K562 (cell line): ENCODE data around the gene FRMPD4. TPM values are rescaled to one million over a fixed set of nuclear protein-coding genes. Genes with fewer than 3 reads are reported as not detected.

Experiments used
- ATAC-seq: fragments of 200-7000 bp; cut with Tn5 transposase; 3 replicates; pipeline ENCODE4 v1.9.1; 2020; ENCODE audit warnings: moderate library complexity
- BruUV-seq: library from RNA; stranded (reverse); fragments of 400-500 nt; replicated peaks from 2 replicates; lab custom pipeline; 2021; lab: Mats Ljungman, UMichigan
- CTCF ChIA-PET: fragments of 300-600 bp; formaldehyde crosslinking; extraction: SDS; loops from one replicate; lab custom pipeline; 2021; ENCODE audit warnings: low intra/inter-chr PET ratio; lab: Yijun Ruan, JAX
- POLR2A ChIA-PET: fragments of 300-600, 350-650 bp; sonication (Branson Sonifier 250); formaldehyde crosslinking; extraction: SDS; loops from one replicate; lab custom pipeline; 2021; ENCODE audit warnings: antibody characterized with exemption, inconsistent platforms; lab: Yijun Ruan, JAX
- DNase-seq, 4 experiments: peaks; one replicate each; pipeline versions ENCODE4 v3.0.0 to v3.0.0-alpha.2; 2011 to 2018; ENCODE audit warnings: low spot score in 3 of 4, mixed read lengths in 3 of 4; ENCODE audit errors: extremely low read depth in 1 of 4
- FAIRE-seq: peaks from 2 replicates; lab custom pipeline; 2011; peaks lifted over from hg19 to GRCh38; lab: Jason Lieb, UNC
- H2AFZ ChIP-seq: 2 replicates; pipeline ENCODE4 v1.6.0; 2011; ENCODE audit warnings: low read depth, low read length, control low read depth, inconsistent platforms
- H3K27ac ChIP-seq: fragments of 200-600 bp; 3 replicates; pipeline ENCODE4 v1.8.0; 2011; ENCODE audit warnings: low read depth, mild to moderate bottlenecking, control low read depth, inconsistent platforms, low read length, moderate library complexity, mixed read lengths; ENCODE audit errors: extremely low read depth
- H3K27me3 ChIP-seq, 2 experiments: fragments of 300-600 bp in 1 of 2; 2 replicates in 1 of 2; 3 replicates in 1 of 2; pipeline versions ENCODE4 v1.6.0 to v1.8.0; 2011; ENCODE audit warnings: inconsistent platforms in 2 of 2, low read length in 2 of 2, mild to moderate bottlenecking in 1 of 2, mixed read lengths in 1 of 2, moderate library complexity in 1 of 2; ENCODE audit not compliant: control insufficient read depth in 2 of 2, insufficient read depth in 2 of 2
- H3K36me3 ChIP-seq: fragments of 300-600 bp; 3 replicates; pipeline ENCODE4 v1.8.0; 2011; ENCODE audit warnings: mild to moderate bottlenecking, low read length, inconsistent platforms; ENCODE audit not compliant: control insufficient read depth, insufficient read depth
- H3K4me1 ChIP-seq, 2 experiments: fragments of 200-600 bp in 1 of 2; replicated peaks in 1 of 2; 2 replicates in 1 of 2; 3 replicates in 1 of 2; pipeline versions ENCODE4 v1.5.1 to v1.8.0; 2011; ENCODE audit warnings: inconsistent platforms in 2 of 2, low read length in 2 of 2, mild to moderate bottlenecking in 1 of 2, mixed read lengths in 1 of 2, moderate library complexity in 1 of 2; ENCODE audit not compliant: control insufficient read depth in 2 of 2, insufficient read depth in 2 of 2
- H3K4me2 ChIP-seq: 2 replicates; pipeline ENCODE4 v1.6.1; 2011; ENCODE audit warnings: low read length, control low read depth, inconsistent platforms, mixed read lengths; ENCODE audit not compliant: insufficient read depth
- H3K4me3 ChIP-seq: fragments of 200-600 bp; sonication (generic), shearing (Covaris generic); 2 replicates; pipeline ENCODE4 v1.5.1; 2016; ENCODE audit warnings: control low read depth, inconsistent platforms
- H3K79me2 ChIP-seq: fragments of 200-600 bp; 3 replicates; pipeline ENCODE4 v1.8.0; 2011; ENCODE audit warnings: low read length, inconsistent platforms; ENCODE audit not compliant: control insufficient read depth, insufficient read depth
- H3K9ac ChIP-seq, 2 experiments: 2 replicates each; pipeline versions ENCODE4 v1.6.0 to v1.6.1; 2011; ENCODE audit warnings: low read depth in 2 of 2, low read length in 2 of 2, control low read depth in 1 of 2, inconsistent platforms in 1 of 2, mild to moderate bottlenecking in 1 of 2, mixed read lengths in 1 of 2; ENCODE audit not compliant: insufficient read depth in 1 of 2
- H3K9me1 ChIP-seq: one replicate; pipeline ENCODE4 v1.6.0; 2011; ENCODE audit warnings: inconsistent platforms, mild to moderate bottlenecking, low read length, moderate library complexity; ENCODE audit not compliant: control insufficient read depth, insufficient read depth
- H3K9me3 ChIP-seq: replicated peaks from 2 replicates; pipeline ENCODE4 v1.5.1; 2011; ENCODE audit warnings: low read depth, low read length, inconsistent platforms; ENCODE audit not compliant: control insufficient read depth, insufficient read depth
- H4K20me1 ChIP-seq: replicated peaks from 2 replicates; pipeline ENCODE4 v1.6.1; 2011; ENCODE audit warnings: low read length, inconsistent platforms, mixed read lengths; ENCODE audit not compliant: control insufficient read depth, insufficient read depth
- ARHGAP35 ChIP-seq: fragments of 450-650 bp; IDR thresholded peaks from 2 replicates; pipeline ENCODE4 v1.6.1; 2018; ENCODE audit not compliant: partially characterized antibody
- E2F3 ChIP-seq: fragments of 250-450 bp; sonication (Bioruptor Pico); IDR thresholded peaks from 2 replicates; pipeline ENCODE4 v1.4.0; 2020; ENCODE audit warnings: mild to moderate bottlenecking
- ERF ChIP-seq: fragments of 450-650 bp; formaldehyde crosslinking; IDR thresholded peaks from 2 replicates; pipeline ENCODE4 v1.4.0; 2020; ENCODE audit warnings: mild to moderate bottlenecking, mixed read lengths
- PML ChIP-seq: IDR thresholded peaks from 2 replicates; pipeline ENCODE4 v1.6.1; 2012; ENCODE audit warnings: low read length, inconsistent platforms
- RFX7 ChIP-seq: fragments of 250-450 bp; sonication (Bioruptor Pico); IDR thresholded peaks from 2 replicates; pipeline ENCODE4 v1.5.1; 2021; ENCODE audit warnings: mild to moderate bottlenecking
- SMARCE1 ChIP-seq: fragments of 450-650 bp; IDR thresholded peaks from 2 replicates; pipeline ENCODE4 v1.7.1; 2016; ENCODE audit warnings: mild to moderate bottlenecking
- WHSC1 ChIP-seq: IDR thresholded peaks from one replicate; pipeline ENCODE4 v1.6.1; 2012; ENCODE audit warnings: low read length, control low read depth, inconsistent platforms
- ZNF253 ChIP-seq: fragments of 250-450 bp; sonication (Bioruptor Pico); conservative IDR thresholded peaks from 2 replicates; pipeline ENCODE4 v1.6.1; 2021; ENCODE audit warnings: mild to moderate bottlenecking
- WGBS: fragments of 100-300 bp; shearing (Covaris generic); methylation state at CpG from one replicate; pipeline ENCODE4 v1.1.6; 2016; ENCODE audit warnings: low coverage, mixed read lengths; ENCODE audit not compliant: insufficient coverage; ENCODE audit errors: missing lambda C conversion rate; 5-methylcytosine and 5-hydroxymethylcytosine counted together
- in situ Hi-C: fragments of 300-500 bp; cut with MboI; formaldehyde crosslinking; loops from 4 replicates; pipeline ENCODE4 v1.15.0; 2018; ENCODE audit warnings: inconsistent platforms, mixed read lengths
- intact Hi-C: fragments of 100-400 bp; cut with micrococcal nuclease; formaldehyde crosslinking; loops from 2 replicates; pipeline ENCODE4 v1.14.2; 2022
- polyA plus RNA-seq, 8 experiments: library from polyadenylated mRNA; depleted of rRNA in 4 of 8; stranded (reverse) in 5 of 8; unstranded in 3 of 8; fragments of >200 nt; fragmentation: Nextera tagmentation in 2 of 8; fragmentation: Illumina TruSeq in 1 of 8; extraction: Ambion mirVana in 2 of 8; extraction: Trizol in 1 of 8; gene quantifications; 2 replicates each; pipeline versions ENCODE4 v1.2.1 to v1.2.3, GENCODE V29; 2011 to 2014; ENCODE audit warnings: inconsistent platforms in 1 of 8, missing spikeins in 1 of 8
- total RNA-seq, 7 experiments: library from RNA; depleted of rRNA in 6 of 7; stranded (reverse); fragments of >200 nt in 6 of 7; fragmentation: Illumina TruSeq in 2 of 7; extraction: Trizol in 2 of 7; gene quantifications; 2 replicates each; pipeline versions ENCODE4 v1.2.1 to v1.2.3, GENCODE V29; 2011 to 2021; ENCODE audit warnings: low replicate concordance in 1 of 7
- TF ChIP-seq, protein P1 (sequence below), 2 experiments: fragments of 450-650 bp; IDR thresholded peaks; 2 replicates each; pipeline ENCODE4 v1.6.1; 2016; ENCODE audit warnings: mild to moderate bottlenecking in 2 of 2, borderline replicate concordance in 1 of 2, low read depth in 1 of 2, moderate library complexity in 1 of 2
- TF ChIP-seq, protein P2 (sequence below): fragments of 250-450 bp; sonication (Bioruptor Pico); IDR thresholded peaks from 2 replicates; pipeline ENCODE4 v1.4.0; 2020
- TF ChIP-seq, protein P3 (sequence below): fragments of 450-650 bp; IDR thresholded peaks from 2 replicates; pipeline ENCODE4 v1.6.1; 2017; ENCODE audit warnings: antibody characterized with exemption, mild to moderate bottlenecking

The FRMPD4 gene
- total and polyA plus RNA-seq, 9 of the 15 experiments (the other 6 are each of a cell fraction or from before 2014, with no cell fraction given): not detected

DNA sequence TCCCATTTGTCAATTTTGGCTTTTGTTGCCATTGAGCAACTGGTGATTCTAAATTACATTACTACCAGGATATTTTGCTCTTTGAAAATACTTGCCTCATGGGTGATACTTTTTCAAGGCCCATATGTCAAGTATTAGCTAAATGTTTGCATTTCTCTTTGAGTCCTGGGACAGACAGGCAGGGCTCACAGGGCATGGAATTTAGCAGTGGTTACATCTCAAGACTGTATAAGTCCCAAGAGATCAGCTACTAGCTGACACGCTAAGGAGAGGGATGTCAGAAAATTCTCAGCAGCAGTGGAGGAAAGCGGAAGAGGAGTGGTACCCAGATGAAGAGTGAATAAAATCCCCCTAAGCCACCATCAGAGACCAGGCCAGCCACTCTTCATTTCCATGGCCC, 224.9 kb downstream of the FRMPD4 start:
- DNase-seq (no peak), ATAC-seq (no peak), FAIRE-seq (no peak)
- Histone ChIP-seq H3K9ac (no peak overlapping the region), H4K20me1 (no peaks in the 10 kb centered on the region), H3K9me1 (no peaks in the 10 kb centered on the region), H3K4me3 (no peak overlapping the region), H3K4me1 (no peaks in the 10 kb centered on the region), H3K4me2 (no peak overlapping the region), H3K9me3 (no peaks in the 10 kb centered on the region), H3K27ac (no peak overlapping the region), H3K27me3 (no peaks in the 10 kb centered on the region), H2AFZ (no peak overlapping the region), H3K79me2 (no peaks in the 10 kb centered on the region), H3K36me3 (no peaks in the 10 kb centered on the region)
- BruUV-seq: no TSS peak
- intact Hi-C loops (no loop called here), in situ Hi-C loops (no loop called here)
- ChIA-PET POLR2A (no interaction called here), CTCF (no interaction called here)
- WGBS: 0% methylated on average over 2 of the region's 2 CpGs
- TF ChIP-seq, protein P1, sequence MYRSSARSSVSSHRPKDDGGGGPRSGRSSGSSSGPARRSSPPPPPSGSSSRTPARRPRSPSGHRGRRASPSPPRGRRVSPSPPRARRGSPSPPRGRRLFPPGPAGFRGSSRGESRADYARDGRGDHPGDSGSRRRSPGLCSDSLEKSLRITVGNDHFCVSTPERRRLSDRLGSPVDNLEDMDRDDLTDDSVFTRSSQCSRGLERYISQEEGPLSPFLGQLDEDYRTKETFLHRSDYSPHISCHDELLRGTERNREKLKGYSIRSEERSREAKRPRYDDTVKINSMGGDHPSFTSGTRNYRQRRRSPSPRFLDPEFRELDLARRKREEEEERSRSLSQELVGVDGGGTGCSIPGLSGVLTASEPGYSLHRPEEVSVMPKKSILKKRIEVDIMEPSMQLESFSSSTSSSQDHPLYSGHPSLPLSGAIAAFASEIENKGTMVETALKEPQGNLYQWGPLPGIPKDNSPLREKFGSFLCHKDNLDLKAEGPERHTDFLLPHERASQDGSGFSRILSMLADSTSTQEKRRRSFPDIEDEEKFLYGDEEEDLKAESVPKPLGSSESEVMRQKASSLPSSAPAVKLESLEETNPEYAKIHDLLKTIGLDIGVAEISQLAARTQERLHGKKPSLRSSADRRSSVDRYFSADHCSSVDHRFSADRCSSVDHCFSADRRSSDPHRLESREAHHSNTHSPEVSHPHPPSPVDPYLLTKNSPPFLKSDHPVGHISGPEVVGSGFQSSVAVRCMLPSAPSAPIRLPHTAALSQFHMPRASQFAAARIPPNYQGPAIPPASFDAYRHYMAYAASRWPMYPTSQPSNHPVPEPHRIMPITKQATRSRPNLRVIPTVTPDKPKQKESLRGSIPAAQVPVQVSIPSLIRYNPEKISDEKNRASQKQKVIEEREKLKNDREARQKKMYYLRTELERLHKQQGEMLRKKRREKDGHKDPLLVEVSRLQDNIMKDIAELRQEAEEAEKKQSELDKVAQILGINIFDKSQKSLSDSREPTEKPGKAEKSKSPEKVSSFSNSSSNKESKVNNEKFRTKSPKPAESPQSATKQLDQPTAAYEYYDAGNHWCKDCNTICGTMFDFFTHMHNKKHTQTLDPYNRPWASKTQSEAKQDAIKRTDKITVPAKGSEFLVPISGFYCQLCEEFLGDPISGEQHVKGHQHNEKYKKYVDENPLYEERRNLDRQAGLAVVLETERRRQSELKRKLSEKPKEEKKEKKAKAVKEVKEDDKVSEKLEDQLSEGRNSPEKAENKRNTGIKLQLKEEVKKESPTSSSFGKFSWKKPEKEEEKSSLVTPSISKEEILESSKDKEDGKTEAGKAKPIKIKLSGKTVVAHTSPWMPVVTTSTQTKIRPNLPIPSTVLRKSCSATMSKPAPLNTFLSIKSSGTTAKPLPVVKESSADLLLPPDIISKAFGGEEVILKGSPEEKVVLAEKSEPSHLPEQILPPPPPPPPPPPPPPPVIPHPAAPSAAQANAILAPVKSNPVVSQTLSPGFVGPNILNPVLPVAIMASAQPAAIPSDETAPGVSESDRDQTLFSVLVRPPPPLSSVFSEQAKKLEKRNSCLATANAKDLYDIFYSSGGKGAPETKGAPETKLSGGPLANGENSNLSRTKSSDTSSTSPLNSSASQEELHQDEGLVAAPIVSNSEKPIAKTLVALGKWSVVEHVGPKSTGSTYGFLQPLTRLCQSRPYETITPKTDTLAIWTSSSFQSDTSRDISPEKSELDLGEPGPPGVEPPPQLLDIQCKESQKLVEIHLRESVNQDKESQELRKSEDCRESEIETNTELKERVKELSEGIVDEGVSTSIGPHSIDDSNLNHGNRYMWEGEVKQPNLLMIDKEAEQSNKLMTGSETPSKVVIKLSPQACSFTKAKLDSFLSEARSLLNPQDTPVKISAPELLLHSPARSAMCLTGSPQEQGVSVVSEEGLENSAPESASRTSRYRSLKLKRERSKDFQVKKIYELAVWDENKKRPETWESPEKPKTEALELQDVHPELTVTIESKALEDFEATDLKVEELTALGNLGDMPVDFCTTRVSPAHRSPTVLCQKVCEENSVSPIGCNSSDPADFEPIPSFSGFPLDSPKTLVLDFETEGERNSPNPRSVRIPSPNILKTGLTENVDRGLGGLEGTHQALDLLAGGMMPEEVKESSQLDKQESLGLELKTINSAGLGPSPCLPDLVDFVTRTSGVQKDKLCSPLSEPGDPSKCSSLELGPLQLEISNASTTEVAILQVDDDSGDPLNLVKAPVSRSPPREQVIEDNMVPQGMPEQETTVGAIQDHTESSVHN (IDR thresholded peaks at IDR 0.05; ENCODE audit: borderline replicate concordance in 1 of 2, low read depth in 1 of 2): no peak
- TF ChIP-seq, protein P2, sequence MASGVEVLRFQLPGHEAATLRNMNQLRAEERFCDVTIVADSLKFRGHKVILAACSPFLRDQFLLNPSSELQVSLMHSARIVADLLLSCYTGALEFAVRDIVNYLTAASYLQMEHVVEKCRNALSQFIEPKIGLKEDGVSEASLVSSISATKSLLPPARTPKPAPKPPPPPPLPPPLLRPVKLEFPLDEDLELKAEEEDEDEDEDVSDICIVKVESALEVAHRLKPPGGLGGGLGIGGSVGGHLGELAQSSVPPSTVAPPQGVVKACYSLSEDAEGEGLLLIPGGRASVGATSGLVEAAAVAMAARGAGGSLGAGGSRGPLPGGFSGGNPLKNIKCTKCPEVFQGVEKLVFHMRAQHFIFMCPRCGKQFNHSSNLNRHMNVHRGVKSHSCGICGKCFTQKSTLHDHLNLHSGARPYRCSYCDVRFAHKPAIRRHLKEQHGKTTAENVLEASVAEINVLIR (CRISPR knock-in tag): no peak
- no peak for TF ChIP-seq E2F3 (CRISPR knock-in tag)
- TF ChIP-seq PML: no peak
- TF ChIP-seq ARHGAP35: no peak
- TF ChIP-seq ZNF253: no peak
- TF ChIP-seq, protein P3, sequence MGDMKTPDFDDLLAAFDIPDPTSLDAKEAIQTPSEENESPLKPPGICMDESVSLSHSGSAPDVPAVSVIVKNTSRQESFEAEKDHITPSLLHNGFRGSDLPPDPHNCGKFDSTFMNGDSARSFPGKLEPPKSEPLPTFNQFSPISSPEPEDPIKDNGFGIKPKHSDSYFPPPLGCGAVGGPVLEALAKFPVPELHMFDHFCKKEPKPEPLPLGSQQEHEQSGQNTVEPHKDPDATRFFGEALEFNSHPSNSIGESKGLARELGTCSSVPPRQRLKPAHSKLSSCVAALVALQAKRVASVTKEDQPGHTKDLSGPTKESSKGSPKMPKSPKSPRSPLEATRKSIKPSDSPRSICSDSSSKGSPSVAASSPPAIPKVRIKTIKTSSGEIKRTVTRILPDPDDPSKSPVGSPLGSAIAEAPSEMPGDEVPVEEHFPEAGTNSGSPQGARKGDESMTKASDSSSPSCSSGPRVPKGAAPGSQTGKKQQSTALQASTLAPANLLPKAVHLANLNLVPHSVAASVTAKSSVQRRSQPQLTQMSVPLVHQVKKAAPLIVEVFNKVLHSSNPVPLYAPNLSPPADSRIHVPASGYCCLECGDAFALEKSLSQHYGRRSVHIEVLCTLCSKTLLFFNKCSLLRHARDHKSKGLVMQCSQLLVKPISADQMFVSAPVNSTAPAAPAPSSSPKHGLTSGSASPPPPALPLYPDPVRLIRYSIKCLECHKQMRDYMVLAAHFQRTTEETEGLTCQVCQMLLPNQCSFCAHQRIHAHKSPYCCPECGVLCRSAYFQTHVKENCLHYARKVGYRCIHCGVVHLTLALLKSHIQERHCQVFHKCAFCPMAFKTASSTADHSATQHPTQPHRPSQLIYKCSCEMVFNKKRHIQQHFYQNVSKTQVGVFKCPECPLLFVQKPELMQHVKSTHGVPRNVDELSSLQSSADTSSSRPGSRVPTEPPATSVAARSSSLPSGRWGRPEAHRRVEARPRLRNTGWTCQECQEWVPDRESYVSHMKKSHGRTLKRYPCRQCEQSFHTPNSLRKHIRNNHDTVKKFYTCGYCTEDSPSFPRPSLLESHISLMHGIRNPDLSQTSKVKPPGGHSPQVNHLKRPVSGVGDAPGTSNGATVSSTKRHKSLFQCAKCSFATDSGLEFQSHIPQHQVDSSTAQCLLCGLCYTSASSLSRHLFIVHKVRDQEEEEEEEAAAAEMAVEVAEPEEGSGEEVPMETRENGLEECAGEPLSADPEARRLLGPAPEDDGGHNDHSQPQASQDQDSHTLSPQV: no peak
- no peak for TF ChIP-seq ERF (CRISPR knock-in tag)
- TF ChIP-seq RFX7: no peak
- no peak for TF ChIP-seq SMARCE1
- no peak for TF ChIP-seq WHSC1
